ENCODE measurements around the gene DOP1A. TPM values are rescaled to one million over a fixed set of nuclear protein-coding genes. Genes with fewer than 3 reads are reported as not detected.

The DOP1A gene
- total and polyA plus RNA-seq, 2 of the 13 experiments (the other 11 are each of a cell fraction or from before 2014, with no cell fraction given): 5.2 to 16.7 TPM

DNA sequence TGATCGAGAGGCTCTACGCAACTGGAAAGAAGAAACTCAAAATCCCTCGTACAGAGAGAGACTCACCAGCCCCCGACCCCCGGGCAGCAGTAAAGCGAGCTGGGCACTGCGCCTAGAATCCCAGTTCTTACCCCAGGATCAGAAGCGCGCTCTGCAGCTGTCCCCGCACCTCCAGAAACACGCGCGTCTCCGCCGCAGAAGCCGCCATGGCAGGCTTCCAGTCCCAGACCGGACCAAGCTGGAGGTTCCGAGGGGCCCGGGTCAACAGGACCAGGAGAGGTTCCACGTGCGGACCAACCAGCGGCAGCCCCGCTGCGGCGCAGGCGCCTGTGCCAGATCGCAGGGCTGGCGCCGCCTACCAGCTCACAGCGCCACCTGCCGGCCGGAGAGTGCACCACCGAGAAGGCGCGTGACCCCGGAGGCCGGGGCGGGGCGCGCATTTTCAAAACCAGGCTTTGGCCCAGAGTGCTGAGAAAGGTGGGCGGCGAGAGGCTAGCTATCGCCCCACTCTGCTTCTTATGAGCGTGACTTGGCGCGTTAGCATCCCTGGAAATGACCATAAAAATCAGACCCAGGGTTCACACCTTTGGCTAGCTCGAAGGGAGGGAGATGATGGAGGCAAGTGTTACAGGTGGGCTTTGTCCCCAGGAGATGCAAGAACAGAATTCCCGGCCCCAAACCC is 1.8 kb upstream of the DOP1A start, which contains the start of gene UBE3D (continued):
- TF ChIP-seq, protein P1, sequence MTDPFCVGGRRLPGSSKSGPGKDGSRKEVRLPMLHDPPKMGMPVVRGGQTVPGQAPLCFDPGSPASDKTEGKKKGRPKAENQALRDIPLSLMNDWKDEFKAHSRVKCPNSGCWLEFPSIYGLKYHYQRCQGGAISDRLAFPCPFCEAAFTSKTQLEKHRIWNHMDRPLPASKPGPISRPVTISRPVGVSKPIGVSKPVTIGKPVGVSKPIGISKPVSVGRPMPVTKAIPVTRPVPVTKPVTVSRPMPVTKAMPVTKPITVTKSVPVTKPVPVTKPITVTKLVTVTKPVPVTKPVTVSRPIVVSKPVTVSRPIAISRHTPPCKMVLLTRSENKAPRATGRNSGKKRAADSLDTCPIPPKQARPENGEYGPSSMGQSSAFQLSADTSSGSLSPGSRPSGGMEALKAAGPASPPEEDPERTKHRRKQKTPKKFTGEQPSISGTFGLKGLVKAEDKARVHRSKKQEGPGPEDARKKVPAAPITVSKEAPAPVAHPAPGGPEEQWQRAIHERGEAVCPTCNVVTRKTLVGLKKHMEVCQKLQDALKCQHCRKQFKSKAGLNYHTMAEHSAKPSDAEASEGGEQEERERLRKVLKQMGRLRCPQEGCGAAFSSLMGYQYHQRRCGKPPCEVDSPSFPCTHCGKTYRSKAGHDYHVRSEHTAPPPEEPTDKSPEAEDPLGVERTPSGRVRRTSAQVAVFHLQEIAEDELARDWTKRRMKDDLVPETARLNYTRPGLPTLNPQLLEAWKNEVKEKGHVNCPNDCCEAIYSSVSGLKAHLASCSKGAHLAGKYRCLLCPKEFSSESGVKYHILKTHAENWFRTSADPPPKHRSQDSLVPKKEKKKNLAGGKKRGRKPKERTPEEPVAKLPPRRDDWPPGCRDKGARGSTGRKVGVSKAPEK (CRISPR knock-in tag; IDR thresholded peaks at IDR 0.05; ENCODE audit: borderline replicate concordance): no peak
- no peak for TF ChIP-seq STAT5B (CRISPR knock-in tag; IDR thresholded peaks at IDR 0.05)
- TF ChIP-seq KLF16 (CRISPR knock-in tag; IDR thresholded peaks at IDR 0.05): peak in 1 of 2 experiments; percentile 90; a peak in 2 of 4 replicates
- TF ChIP-seq ZNF274 (CRISPR knock-in tag; IDR thresholded peaks at IDR 0.05): 0 out of 2 replicates have a peak, but pooled peaks have one; percentile 85
- peak; percentile 86 for TF ChIP-seq SIN3B (IDR thresholded peaks at IDR 0.05; ENCODE audit: low read length)
- peak; percentile 85; the same call in 1 of the 2 replicates for TF ChIP-seq ZNF337 (CRISPR knock-in tag; IDR thresholded peaks at IDR 0.05; ENCODE audit: borderline replicate concordance, low read depth)
- TF ChIP-seq, protein P2, sequence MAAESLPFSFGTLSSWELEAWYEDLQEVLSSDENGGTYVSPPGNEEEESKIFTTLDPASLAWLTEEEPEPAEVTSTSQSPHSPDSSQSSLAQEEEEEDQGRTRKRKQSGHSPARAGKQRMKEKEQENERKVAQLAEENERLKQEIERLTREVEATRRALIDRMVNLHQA (CRISPR knock-in tag; IDR thresholded peaks at IDR 0.05): no peak
- peak; percentile 45; the same call in 1 of the 2 replicates for TF ChIP-seq ZNF816 (CRISPR knock-in tag; IDR thresholded peaks at IDR 0.05; ENCODE audit: borderline replicate concordance)
- TF ChIP-seq ZNF101 (CRISPR knock-in tag; IDR thresholded peaks at IDR 0.05; ENCODE audit: borderline replicate concordance, low read depth): no peak
- TF ChIP-seq HMG20B (CRISPR knock-in tag; conservative IDR thresholded peaks at IDR 0.05): no peak
- TF ChIP-seq TRIM24 (CRISPR knock-in tag; IDR thresholded peaks at IDR 0.05): no peak
- no peak for TF ChIP-seq SMAD9 (CRISPR knock-in tag; IDR thresholded peaks at IDR 0.05)
- TF ChIP-seq, protein P3, sequence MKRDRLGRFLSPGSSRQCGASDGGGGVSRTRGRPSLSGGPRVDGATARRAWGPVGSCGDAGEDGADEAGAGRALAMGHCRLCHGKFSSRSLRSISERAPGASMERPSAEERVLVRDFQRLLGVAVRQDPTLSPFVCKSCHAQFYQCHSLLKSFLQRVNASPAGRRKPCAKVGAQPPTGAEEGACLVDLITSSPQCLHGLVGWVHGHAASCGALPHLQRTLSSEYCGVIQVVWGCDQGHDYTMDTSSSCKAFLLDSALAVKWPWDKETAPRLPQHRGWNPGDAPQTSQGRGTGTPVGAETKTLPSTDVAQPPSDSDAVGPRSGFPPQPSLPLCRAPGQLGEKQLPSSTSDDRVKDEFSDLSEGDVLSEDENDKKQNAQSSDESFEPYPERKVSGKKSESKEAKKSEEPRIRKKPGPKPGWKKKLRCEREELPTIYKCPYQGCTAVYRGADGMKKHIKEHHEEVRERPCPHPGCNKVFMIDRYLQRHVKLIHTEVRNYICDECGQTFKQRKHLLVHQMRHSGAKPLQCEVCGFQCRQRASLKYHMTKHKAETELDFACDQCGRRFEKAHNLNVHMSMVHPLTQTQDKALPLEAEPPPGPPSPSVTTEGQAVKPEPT (CRISPR knock-in tag; IDR thresholded peaks at IDR 0.05; ENCODE audit: low read depth): peak; percentile 60; the same call in 1 of the 2 replicates
- TF ChIP-seq RBFOX2 (IDR thresholded peaks at IDR 0.05; ENCODE audit: low read depth, low read length): peak; percentile 84
- TF ChIP-seq ZNF788 (CRISPR knock-in tag; IDR thresholded peaks at IDR 0.05; ENCODE audit: borderline replicate concordance): peak; percentile 42; the same call in 1 of the 2 replicates
- TF ChIP-seq, protein P4, sequence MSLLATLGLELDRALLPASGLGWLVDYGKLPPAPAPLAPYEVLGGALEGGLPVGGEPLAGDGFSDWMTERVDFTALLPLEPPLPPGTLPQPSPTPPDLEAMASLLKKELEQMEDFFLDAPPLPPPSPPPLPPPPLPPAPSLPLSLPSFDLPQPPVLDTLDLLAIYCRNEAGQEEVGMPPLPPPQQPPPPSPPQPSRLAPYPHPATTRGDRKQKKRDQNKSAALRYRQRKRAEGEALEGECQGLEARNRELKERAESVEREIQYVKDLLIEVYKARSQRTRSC (CRISPR knock-in tag; IDR thresholded peaks at IDR 0.05; ENCODE audit: low read depth): no peak
- TF ChIP-seq GTF3A (CRISPR knock-in tag; conservative IDR thresholded peaks at IDR 0.05): 0 out of 2 replicates have a peak, but pooled peaks have one; percentile 53
- TF ChIP-seq, protein P5, sequence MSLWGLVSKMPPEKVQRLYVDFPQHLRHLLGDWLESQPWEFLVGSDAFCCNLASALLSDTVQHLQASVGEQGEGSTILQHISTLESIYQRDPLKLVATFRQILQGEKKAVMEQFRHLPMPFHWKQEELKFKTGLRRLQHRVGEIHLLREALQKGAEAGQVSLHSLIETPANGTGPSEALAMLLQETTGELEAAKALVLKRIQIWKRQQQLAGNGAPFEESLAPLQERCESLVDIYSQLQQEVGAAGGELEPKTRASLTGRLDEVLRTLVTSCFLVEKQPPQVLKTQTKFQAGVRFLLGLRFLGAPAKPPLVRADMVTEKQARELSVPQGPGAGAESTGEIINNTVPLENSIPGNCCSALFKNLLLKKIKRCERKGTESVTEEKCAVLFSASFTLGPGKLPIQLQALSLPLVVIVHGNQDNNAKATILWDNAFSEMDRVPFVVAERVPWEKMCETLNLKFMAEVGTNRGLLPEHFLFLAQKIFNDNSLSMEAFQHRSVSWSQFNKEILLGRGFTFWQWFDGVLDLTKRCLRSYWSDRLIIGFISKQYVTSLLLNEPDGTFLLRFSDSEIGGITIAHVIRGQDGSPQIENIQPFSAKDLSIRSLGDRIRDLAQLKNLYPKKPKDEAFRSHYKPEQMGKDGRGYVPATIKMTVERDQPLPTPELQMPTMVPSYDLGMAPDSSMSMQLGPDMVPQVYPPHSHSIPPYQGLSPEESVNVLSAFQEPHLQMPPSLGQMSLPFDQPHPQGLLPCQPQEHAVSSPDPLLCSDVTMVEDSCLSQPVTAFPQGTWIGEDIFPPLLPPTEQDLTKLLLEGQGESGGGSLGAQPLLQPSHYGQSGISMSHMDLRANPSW (CRISPR knock-in tag; IDR thresholded peaks at IDR 0.05; ENCODE audit: borderline replicate concordance): peak; percentile 62; the same call in 1 of the 2 replicates
- peak; percentile 25; the same call in 1 of the 2 replicates for TF ChIP-seq ZNF33A (CRISPR knock-in tag; IDR thresholded peaks at IDR 0.05; ENCODE audit: borderline replicate concordance)
- no peak for TF ChIP-seq SP2 (CRISPR knock-in tag; IDR thresholded peaks at IDR 0.05)
- TF ChIP-seq PHF8 (CRISPR knock-in tag; IDR thresholded peaks at IDR 0.05): peak; percentile 89
